ENCODE data around the gene SERPINA9. TPM values are rescaled to one million over a fixed set of nuclear protein-coding genes. Genes with fewer than 3 reads are reported as not detected.
"Not testable (repeated sequence)": the region's sequence is repeated elsewhere in the genome, so short reads cannot be mapped to it uniquely, and the experiment has no call there.

The SERPINA9 gene
- total RNA-seq, 1 experiment from 2014 or later = not detected

DNA sequence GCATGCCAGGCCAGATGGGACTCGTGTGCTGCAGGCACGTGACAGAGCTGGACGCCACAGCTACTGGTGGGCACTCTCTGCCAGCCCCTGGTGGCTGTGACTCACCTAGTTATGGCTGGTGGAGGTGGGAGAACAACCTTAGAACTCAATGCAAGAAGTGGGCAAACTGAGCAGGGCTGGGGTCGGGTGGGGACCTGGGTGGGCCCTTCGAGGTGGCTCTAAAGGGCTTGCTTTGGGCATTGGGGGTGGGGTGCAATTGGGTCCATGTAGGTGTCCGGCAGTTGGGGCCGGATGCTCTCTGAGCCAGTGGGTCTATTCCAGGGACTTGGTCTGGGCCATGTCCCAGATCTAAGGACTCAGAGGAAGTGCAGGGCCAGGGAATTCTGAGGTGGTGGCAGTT is 38.4 kb upstream of the SERPINA9 start:
- TF ChIP-seq, protein P1, sequence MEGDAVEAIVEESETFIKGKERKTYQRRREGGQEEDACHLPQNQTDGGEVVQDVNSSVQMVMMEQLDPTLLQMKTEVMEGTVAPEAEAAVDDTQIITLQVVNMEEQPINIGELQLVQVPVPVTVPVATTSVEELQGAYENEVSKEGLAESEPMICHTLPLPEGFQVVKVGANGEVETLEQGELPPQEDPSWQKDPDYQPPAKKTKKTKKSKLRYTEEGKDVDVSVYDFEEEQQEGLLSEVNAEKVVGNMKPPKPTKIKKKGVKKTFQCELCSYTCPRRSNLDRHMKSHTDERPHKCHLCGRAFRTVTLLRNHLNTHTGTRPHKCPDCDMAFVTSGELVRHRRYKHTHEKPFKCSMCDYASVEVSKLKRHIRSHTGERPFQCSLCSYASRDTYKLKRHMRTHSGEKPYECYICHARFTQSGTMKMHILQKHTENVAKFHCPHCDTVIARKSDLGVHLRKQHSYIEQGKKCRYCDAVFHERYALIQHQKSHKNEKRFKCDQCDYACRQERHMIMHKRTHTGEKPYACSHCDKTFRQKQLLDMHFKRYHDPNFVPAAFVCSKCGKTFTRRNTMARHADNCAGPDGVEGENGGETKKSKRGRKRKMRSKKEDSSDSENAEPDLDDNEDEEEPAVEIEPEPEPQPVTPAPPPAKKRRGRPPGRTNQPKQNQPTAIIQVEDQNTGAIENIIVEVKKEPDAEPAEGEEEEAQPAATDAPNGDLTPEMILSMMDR (IDR thresholded peaks at IDR 0.05; ENCODE audit: insufficient read depth in 1 of 2, low read depth in 1 of 2, low read length in 1 of 2, severe bottlenecking in 1 of 2, unreplicated experiment in 1 of 2) = no peak
- Mint-ChIP-seq H3K9me3 (ENCODE audit: unreplicated experiment) (peaks cover 10% of the 10 kb centered on the region), H3K4me3 (ENCODE audit: unreplicated experiment) (no peak overlapping the region), H3K27me3 (ENCODE audit: insufficient read depth, unreplicated experiment) (no peaks in the 10 kb centered on the region), H3K36me3 (ENCODE audit: insufficient read depth, unreplicated experiment) (no peaks in the 10 kb centered on the region), H3K4me1 (ENCODE audit: low read depth, unreplicated experiment) (peaks cover 5% of the 10 kb centered on the region), H3K27ac (ENCODE audit: unreplicated experiment) (no peak overlapping the region)
- Histone ChIP-seq H3K36me3 (ENCODE audit: control insufficient read depth, insufficient read depth, low read length) (no peaks in the 10 kb centered on the region), H3K27me3 (replicated peaks; ENCODE audit: control insufficient read depth, insufficient read depth, low read length) (no peaks in the 10 kb centered on the region), H3K4me3 (ENCODE audit: low read depth, low read length) (no peak overlapping the region), H3K4me1 (no peaks in the 10 kb centered on the region), H3K9me3 (no peaks in the 10 kb centered on the region)
- ChIA-PET POLR2A (no interaction called here), CTCF (no interaction called here)
- DNase-seq = no peak
- intact Hi-C loops (cut with micrococcal nuclease; ENCODE audit: unreplicated experiment) = no loop called here
- BruUV-seq (replicated peaks) = no TSS peak

DNA sequence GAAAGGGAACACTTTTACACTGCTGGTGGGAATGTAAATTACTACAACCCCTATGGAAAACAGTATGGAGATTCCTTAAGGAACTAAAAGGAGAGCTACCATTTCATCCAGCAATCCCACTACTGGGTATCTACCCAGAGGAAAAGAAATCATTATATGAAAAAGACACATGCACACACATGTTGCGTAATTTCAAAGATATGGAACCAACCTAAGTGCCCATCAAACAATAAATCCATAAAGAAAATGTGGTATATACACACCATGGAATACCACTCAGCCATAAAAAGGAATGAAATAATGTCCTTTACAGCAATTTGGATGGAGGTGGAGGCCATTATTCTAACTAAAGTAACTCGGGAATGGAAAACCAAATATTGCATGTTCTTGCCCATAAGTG is 34.5 kb upstream of the SERPINA9 start:
- H3K36me3 Mint-ChIP-seq (ENCODE audit: insufficient read depth, unreplicated experiment); H3K4me1 Mint-ChIP-seq (ENCODE audit: low read depth, unreplicated experiment); H3K4me1 ChIP-seq; H3K27me3 ChIP-seq (replicated peaks; ENCODE audit: control insufficient read depth, insufficient read depth, low read length); H3K27ac Mint-ChIP-seq (ENCODE audit: unreplicated experiment); H3K4me3 Mint-ChIP-seq (ENCODE audit: unreplicated experiment); H3K9me3 Mint-ChIP-seq (ENCODE audit: unreplicated experiment); H3K4me3 ChIP-seq (ENCODE audit: low read depth, low read length); CTCF ChIA-PET; H3K36me3 ChIP-seq (ENCODE audit: control insufficient read depth, insufficient read depth, low read length); H3K9me3 ChIP-seq; BruUV-seq (replicated peaks); intact Hi-C loops (cut with micrococcal nuclease; ENCODE audit: unreplicated experiment); DNase-seq; H3K27me3 Mint-ChIP-seq (ENCODE audit: insufficient read depth, unreplicated experiment); POLR2A ChIA-PET: not testable (repeated sequence)

DNA sequence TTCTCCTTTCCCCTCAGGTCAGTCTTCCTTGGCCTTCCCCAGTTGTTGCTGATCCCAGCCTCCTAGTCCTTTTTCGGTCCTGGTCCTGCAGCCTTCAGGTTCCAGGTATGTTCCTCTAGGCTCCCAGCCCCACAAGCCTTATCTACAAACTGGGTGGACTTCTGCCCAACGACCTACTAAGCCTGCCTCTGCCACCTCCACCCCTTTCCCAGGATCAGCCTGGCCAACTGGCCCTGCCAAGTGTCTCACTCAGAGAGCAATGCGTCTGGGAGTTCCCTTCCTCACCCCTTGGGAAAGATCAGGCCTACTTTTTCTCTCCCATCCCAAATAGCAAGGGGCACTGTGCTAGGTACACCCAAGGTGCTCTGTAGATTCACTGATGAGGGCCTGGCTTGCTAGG is 33.4 kb upstream of the SERPINA9 start, which contains the start of gene SERPINA12:
SERPINA12 (minus strand) TSS at position 114 of the 400 bp plus-strand sequence. CDS start 11,072 bp downstream, outside the sequence.
- Mint-ChIP-seq H3K27ac (ENCODE audit: unreplicated experiment) (no peak within 1 kb of the TSS), H3K4me1 (ENCODE audit: low read depth, unreplicated experiment) (no peaks in the 10 kb centered on the region), H3K4me3 (ENCODE audit: unreplicated experiment) (no peak within 1 kb of the TSS), H3K36me3 (ENCODE audit: insufficient read depth, unreplicated experiment) (no peaks in the 10 kb centered on the region), H3K27me3 (ENCODE audit: insufficient read depth, unreplicated experiment) (no peaks in the 10 kb centered on the region), H3K9me3 (ENCODE audit: unreplicated experiment) (no peaks in the 10 kb centered on the region)
- no TSS peak for BruUV-seq (replicated peaks)
- CTCF ChIA-PET = no interaction called here
- H3K4me3 ChIP-seq (ENCODE audit: low read depth, low read length) = no peak within 1 kb of the TSS
- H3K4me1 ChIP-seq = no peaks in the 10 kb centered on the region
- no peaks in the 10 kb centered on the region for H3K9me3 ChIP-seq
- no peak for DNase-seq
- TF ChIP-seq, protein P1 (IDR thresholded peaks at IDR 0.05; ENCODE audit: insufficient read depth in 1 of 2, low read depth in 1 of 2, low read length in 1 of 2, severe bottlenecking in 1 of 2, unreplicated experiment in 1 of 2) = no peak
- POLR2A ChIA-PET = no interaction called here
- intact Hi-C loops (cut with micrococcal nuclease; ENCODE audit: unreplicated experiment) = no loop called here
- no peaks in the 10 kb centered on the region; the same call in 1 of the 2 replicates for H3K27me3 ChIP-seq (replicated peaks; ENCODE audit: control insufficient read depth, insufficient read depth, low read length)
- H3K36me3 ChIP-seq (ENCODE audit: control insufficient read depth, insufficient read depth, low read length) = no peaks in the 10 kb centered on the region

DNA sequence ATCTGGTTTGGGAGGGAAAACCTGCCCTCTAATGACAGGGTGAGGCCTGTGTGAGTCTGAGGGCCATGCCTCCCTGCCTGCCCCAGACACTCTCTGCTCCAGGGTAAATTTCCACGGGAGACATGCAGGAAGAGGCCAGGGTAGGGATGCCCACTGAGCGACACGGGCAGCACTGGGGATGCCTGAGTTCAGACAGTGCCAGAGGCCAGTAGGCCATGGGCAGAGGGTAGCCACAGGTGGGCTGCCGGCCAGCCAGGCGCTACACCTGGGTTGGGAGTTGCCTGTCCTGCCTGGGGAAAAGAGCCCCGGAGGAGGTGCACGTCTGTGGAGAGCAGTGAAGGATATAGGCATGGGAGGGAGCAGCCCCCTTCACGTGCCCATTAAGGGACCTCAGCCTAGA is 29.6 kb upstream of the SERPINA9 start:
- TF ChIP-seq, protein P1 (IDR thresholded peaks at IDR 0.05; ENCODE audit: insufficient read depth in 1 of 2, low read depth in 1 of 2, low read length in 1 of 2, severe bottlenecking in 1 of 2, unreplicated experiment in 1 of 2) = no peak
- no peaks in the 10 kb centered on the region for H3K9me3 ChIP-seq
- H3K27ac Mint-ChIP-seq (ENCODE audit: unreplicated experiment) = no peak overlapping the region
- no peaks in the 10 kb centered on the region for H3K4me1 ChIP-seq
- no peaks in the 10 kb centered on the region for H3K4me1 Mint-ChIP-seq (ENCODE audit: low read depth, unreplicated experiment)
- intact Hi-C loops (cut with micrococcal nuclease; ENCODE audit: unreplicated experiment) = no loop called here
- no peaks in the 10 kb centered on the region; the same call in 1 of the 2 replicates for H3K27me3 ChIP-seq (replicated peaks; ENCODE audit: control insufficient read depth, insufficient read depth, low read length)
- no peaks in the 10 kb centered on the region for H3K27me3 Mint-ChIP-seq (ENCODE audit: insufficient read depth, unreplicated experiment)
- no peaks in the 10 kb centered on the region for H3K9me3 Mint-ChIP-seq (ENCODE audit: unreplicated experiment)
- no peak overlapping the region for H3K4me3 ChIP-seq (ENCODE audit: low read depth, low read length)
- ChIA-PET POLR2A (no interaction called here), CTCF (no interaction called here)
- no peak overlapping the region for H3K4me3 Mint-ChIP-seq (ENCODE audit: unreplicated experiment)
- no peaks in the 10 kb centered on the region for H3K36me3 ChIP-seq (ENCODE audit: control insufficient read depth, insufficient read depth, low read length)
- no peaks in the 10 kb centered on the region for H3K36me3 Mint-ChIP-seq (ENCODE audit: insufficient read depth, unreplicated experiment)
- no TSS peak for BruUV-seq (replicated peaks)
- DNase-seq = no peak
